ENCODE measurements around the gene ABLIM2.

DNA sequence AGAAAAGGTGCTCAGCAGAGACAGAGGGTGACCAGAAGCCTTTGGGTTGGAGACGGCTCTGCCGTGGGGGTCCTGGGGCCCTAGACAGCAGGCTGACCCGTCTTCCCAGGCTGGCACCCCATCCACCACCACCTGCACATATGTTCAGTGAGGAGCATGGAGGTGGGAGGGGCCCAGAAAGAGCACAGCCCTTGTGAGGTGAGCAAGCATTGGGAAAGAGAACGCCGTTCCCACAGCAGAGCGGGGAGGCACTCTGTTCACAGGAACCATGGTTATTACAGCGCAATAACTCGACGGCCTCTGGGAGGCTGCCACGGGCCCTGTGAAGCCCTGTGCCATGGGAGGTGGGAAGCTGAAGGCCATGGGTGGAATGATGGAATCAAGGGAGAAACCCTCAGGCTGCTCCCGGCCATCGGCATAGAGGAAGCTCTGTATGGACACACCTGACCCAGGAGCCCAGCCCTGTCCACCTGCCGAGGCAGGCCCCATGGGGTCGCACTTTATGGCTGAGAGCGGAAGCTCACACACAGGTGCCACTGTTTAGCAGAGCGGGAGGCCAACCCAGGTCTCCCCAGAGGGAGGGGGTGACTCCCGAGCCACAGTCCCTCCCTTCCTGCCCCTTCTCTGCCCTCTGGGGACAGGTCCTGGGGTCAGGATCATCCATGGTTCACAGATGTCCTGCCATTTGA, 125.4 kb downstream of the ABLIM2 start:
- TF ChIP-seq, protein P1, sequence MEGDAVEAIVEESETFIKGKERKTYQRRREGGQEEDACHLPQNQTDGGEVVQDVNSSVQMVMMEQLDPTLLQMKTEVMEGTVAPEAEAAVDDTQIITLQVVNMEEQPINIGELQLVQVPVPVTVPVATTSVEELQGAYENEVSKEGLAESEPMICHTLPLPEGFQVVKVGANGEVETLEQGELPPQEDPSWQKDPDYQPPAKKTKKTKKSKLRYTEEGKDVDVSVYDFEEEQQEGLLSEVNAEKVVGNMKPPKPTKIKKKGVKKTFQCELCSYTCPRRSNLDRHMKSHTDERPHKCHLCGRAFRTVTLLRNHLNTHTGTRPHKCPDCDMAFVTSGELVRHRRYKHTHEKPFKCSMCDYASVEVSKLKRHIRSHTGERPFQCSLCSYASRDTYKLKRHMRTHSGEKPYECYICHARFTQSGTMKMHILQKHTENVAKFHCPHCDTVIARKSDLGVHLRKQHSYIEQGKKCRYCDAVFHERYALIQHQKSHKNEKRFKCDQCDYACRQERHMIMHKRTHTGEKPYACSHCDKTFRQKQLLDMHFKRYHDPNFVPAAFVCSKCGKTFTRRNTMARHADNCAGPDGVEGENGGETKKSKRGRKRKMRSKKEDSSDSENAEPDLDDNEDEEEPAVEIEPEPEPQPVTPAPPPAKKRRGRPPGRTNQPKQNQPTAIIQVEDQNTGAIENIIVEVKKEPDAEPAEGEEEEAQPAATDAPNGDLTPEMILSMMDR (IDR thresholded peaks at IDR 0.05 in 4 of 5, conservative IDR thresholded peaks at IDR 0.05 in 1 of 5) = no peak
- TF ChIP-seq POLR2A (IDR thresholded peaks at IDR 0.05) = no peak

Data from gastrocnemius medialis (tissue), 4 donors.